Neural cell (in vitro differentiated cells): ENCODE measurements around the gene BEND4. TPM values are rescaled to one million over a fixed set of nuclear protein-coding genes. Genes with fewer than 3 reads are reported as not detected.

Experiments
- H2AFZ ChIP-seq: fragments of 200-600, 300-800 bp; sonication (generic), shearing (Covaris generic); 2 replicates; pipeline ENCODE4 v1.6.0; 2014; ENCODE audit warnings: low read depth, mild to moderate bottlenecking, antibody characterized with exemption, low read length, moderate library complexity
- H3F3A ChIP-seq: fragments of 200-600 bp; shearing (Covaris generic); 2 replicates; pipeline ENCODE4 v1.6.1; 2016; ENCODE audit warnings: mild to moderate bottlenecking, moderate library complexity, mixed read lengths, antibody characterized with exemption, low read length; ENCODE audit not compliant: insufficient read depth, poor library complexity, severe bottlenecking
- H3K27ac ChIP-seq: fragments of 200-600, 300-800 bp; sonication (generic), shearing (Covaris generic); 2 replicates; pipeline ENCODE4 v1.5.1; 2014; ENCODE audit warnings: mild to moderate bottlenecking, low read length, moderate library complexity
- H3K27me3 ChIP-seq: fragments of 300-800, 200-600 bp; sonication (generic), shearing (Covaris generic); 2 replicates; pipeline ENCODE4 v1.6.0; 2014; ENCODE audit warnings: mild to moderate bottlenecking, low read depth, low read length, moderate library complexity; ENCODE audit not compliant: insufficient read depth
- H3K36me3 ChIP-seq: fragments of 300-800, 200-600 bp; sonication (generic), shearing (Covaris generic); 2 replicates; pipeline ENCODE4 v1.5.1; 2014; ENCODE audit warnings: mild to moderate bottlenecking, antibody characterized with exemption, low read length, moderate library complexity; ENCODE audit not compliant: insufficient read depth
- H3K4me2 ChIP-seq: fragments of 300-800, 200-600 bp; sonication (generic), shearing (Covaris generic); 2 replicates; pipeline ENCODE4 v1.6.0; 2014; ENCODE audit warnings: mild to moderate bottlenecking, low read length
- H3K4me3 ChIP-seq: fragments of 300-800, 200-600 bp; sonication (generic), shearing (Covaris generic); 2 replicates; pipeline ENCODE4 v1.5.1; 2014; ENCODE audit warnings: mild to moderate bottlenecking, low read length, moderate library complexity
- H3K79me2 ChIP-seq: fragments of 200-600 bp; shearing (Covaris generic); replicated peaks from 2 replicates; pipeline ENCODE4 v1.6.0; 2014; ENCODE audit warnings: mild to moderate bottlenecking, low read length, moderate library complexity; ENCODE audit not compliant: insufficient read depth
- H3K9ac ChIP-seq: fragments of 300-800, 200-600 bp; sonication (generic), shearing (Covaris generic); 2 replicates; pipeline ENCODE4 v1.6.1; 2016; ENCODE audit warnings: mild to moderate bottlenecking, low read length, mixed read lengths
- H3K9me2 ChIP-seq: fragments of 200-600 bp; shearing (Covaris generic); 2 replicates; pipeline ENCODE4 v1.6.1; 2016; ENCODE audit warnings: mild to moderate bottlenecking, low read length, mixed read lengths; ENCODE audit not compliant: insufficient read depth
- H3K9me3 ChIP-seq: fragments of 200-600, 300-800 bp; sonication (generic), shearing (Covaris generic); 2 replicates; pipeline ENCODE4 v1.6.1; 2016; ENCODE audit warnings: mild to moderate bottlenecking, mixed run types, low read length, moderate library complexity, mixed read lengths
- H4K20me1 ChIP-seq: fragments of 200-600 bp; shearing (Covaris generic); 2 replicates; pipeline ENCODE4 v1.6.1; 2016; ENCODE audit warnings: mild to moderate bottlenecking, mixed run types; ENCODE audit not compliant: insufficient read depth
- CTCF ChIP-seq: fragments of 450-650 bp; IDR thresholded peaks from 2 replicates; pipeline ENCODE4 v1.5.1; 2014; ENCODE audit warnings: antibody characterized with exemption, mild to moderate bottlenecking, moderate library complexity; ENCODE audit not compliant: poor library complexity, severe bottlenecking
- EP300 ChIP-seq: fragments of 450-650 bp; conservative IDR thresholded peaks from 2 replicates; pipeline ENCODE4 v1.6.1; 2014; ENCODE audit warnings: antibody characterized with exemption, mild to moderate bottlenecking, moderate library complexity; ENCODE audit not compliant: poor library complexity, severe bottlenecking
- EZH2 ChIP-seq: fragments of 200-600, 300-800 bp; shearing (Covaris generic), sonication (generic); IDR thresholded peaks from 2 replicates; pipeline ENCODE4 v1.6.1; 2014; ENCODE audit warnings: antibody characterized with exemption, low read length, borderline replicate concordance, mild to moderate bottlenecking; ENCODE audit not compliant: insufficient read depth, poor library complexity, severe bottlenecking
- MXI1 ChIP-seq: fragments of 450-650 bp; conservative IDR thresholded peaks from 2 replicates; pipeline ENCODE4 v1.6.1; 2014; ENCODE audit warnings: antibody characterized with exemption, mild to moderate bottlenecking; ENCODE audit not compliant: poor library complexity, severe bottlenecking
- POLR2AphosphoS5 ChIP-seq: IDR thresholded peaks from 2 replicates; pipeline ENCODE4 v1.6.1; 2012
- RAD21 ChIP-seq: fragments of 450-650 bp; conservative IDR thresholded peaks from 2 replicates; pipeline ENCODE4 v1.6.1; 2014; ENCODE audit warnings: antibody characterized with exemption, mild to moderate bottlenecking, moderate library complexity
- REST ChIP-seq: IDR thresholded peaks from 2 replicates; pipeline ENCODE4 v1.6.1; 2012; ENCODE audit warnings: borderline replicate concordance
- SMC3 ChIP-seq: fragments of 450-650 bp; conservative IDR thresholded peaks from 2 replicates; pipeline ENCODE4 v1.6.1; 2014; ENCODE audit warnings: antibody characterized with exemption, mild to moderate bottlenecking, moderate library complexity; ENCODE audit not compliant: poor library complexity
- TAF1 ChIP-seq: IDR thresholded peaks from 2 replicates; pipeline ENCODE4 v1.6.1; 2012; ENCODE audit warnings: low read depth
- polyA plus RNA-seq: library from polyadenylated mRNA; depleted of rRNA; stranded (reverse); fragments of >200 nt; gene quantifications from 2 replicates; pipeline ENCODE4 v1.2.3, GENCODE V29; 2014

BEND4 gene
- polyA plus RNA-seq, 1 donor from 2014 or later = 1.1 TPM

DNA sequence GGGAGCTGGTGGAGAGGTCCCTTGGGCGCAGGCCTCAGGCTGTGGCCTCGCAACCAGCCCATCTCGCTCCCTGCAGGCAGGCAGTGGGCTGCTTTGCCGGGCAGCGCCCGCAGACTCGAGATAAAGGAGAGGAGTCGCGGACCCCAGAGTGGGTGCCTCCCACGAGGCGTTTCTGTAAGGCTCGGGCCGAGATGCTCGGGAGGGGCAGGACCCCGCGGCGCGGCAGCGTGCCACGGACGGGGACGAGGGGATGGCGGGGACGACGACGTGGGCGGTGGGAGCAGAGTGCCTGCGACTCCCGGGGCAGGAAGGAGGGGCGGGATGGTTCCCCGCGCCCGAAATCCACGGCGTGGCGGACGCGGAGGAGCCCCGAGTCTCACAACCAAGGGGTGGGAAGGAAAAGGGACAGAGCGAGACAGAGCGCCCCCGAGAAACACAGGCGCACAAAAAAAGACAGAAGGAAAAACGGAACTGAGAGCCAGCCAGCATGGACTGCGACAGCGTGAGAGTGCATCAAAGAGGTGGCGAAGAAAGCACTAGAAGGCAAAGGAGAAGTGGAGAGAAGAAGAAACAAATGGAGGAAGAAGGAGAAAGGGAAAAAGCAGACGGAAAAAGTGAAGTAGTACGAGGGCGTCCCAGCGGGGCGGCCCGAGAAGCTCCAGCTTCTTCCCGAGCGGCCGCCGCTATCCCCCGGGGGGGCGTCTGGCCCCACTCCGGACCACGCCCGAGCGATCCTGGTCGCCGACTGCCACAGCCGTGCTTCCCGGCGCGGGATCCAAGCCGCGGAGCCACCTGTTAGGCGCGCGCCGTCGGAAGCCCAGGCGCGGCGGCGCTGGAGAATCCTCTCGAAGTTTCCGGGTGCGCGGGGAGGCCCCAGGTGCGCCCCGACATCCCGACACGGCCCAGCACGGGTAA lies 1.5 kb downstream of the BEND4 start:
- Histone ChIP-seq H3K4me2 (no peak overlapping the region), H3K9me3 (no peaks in the 10 kb centered on the region), H3K79me2 (no peaks in the 10 kb centered on the region), H4K20me1 (no peaks in the 10 kb centered on the region), H3K9me2 (no peaks in the 10 kb centered on the region), H3K36me3 (no peaks in the 10 kb centered on the region), H3K27ac (no peak overlapping the region), H3K9ac (peak overlapping the region; percentile 53), H2AFZ (no peak overlapping the region), H3K27me3 (peaks cover 43% of the 10 kb centered on the region), H3F3A (peaks cover 3% of the 10 kb centered on the region), H3K4me3 (peak overlapping the region; percentile 70)
- peak; percentile 35 for TF ChIP-seq EZH2
- TF ChIP-seq REST = no peak

- H3K4me2 ChIP-seq = no peak overlapping the region
- H2AFZ ChIP-seq = no peak overlapping the region
- peaks cover 3% of the 10 kb centered on the region for H3F3A ChIP-seq
- TF ChIP-seq MXI1 (no peak), RAD21 (no peak), EP300 (no peak), EZH2 (no peak), CTCF (no peak), POLR2AphosphoS5 (no peak), REST (no peak), SMC3 (no peak), TAF1 (no peak)
- H4K20me1 ChIP-seq = no peaks in the 10 kb centered on the region
- no peak overlapping the region for H3K27ac ChIP-seq
- no peaks in the 10 kb centered on the region for H3K9me2 ChIP-seq
- no peak overlapping the region for H3K4me3 ChIP-seq
- peaks cover 42% of the 10 kb centered on the region for H3K27me3 ChIP-seq
- no peaks in the 10 kb centered on the region for H3K9me3 ChIP-seq
- H3K9ac ChIP-seq = no peak overlapping the region
- H3K36me3 ChIP-seq = no peaks in the 10 kb centered on the region
- H3K79me2 ChIP-seq = no peaks in the 10 kb centered on the region
Measured at GRCh38 chr4:42149004-42149403, 3.5 kb downstream of the BEND4 start.
